PC-9 (cell line): Measurements from ENCODE around the gene NUP50. TPM values are rescaled to one million over a fixed set of nuclear protein-coding genes. Genes with fewer than 3 reads are reported as not detected.
A peak's percentile ranks its signal among the peaks of the same experiment; 100 is the strongest.
"Not testable (repeated sequence)": the region's sequence is repeated elsewhere in the genome, so short reads cannot be mapped to it uniquely, and the experiment has no call there.

Experiments
- BruUV-seq: library from RNA; stranded (reverse); fragments of 400-500 nt; replicated peaks from 2 replicates; lab custom pipeline; 2021; lab: Mats Ljungman, UMichigan
- CTCF ChIA-PET: fragments of 300-600 bp; sonication (Branson Sonifier 250); formaldehyde crosslinking; loops from one replicate; lab custom pipeline; 2022; ENCODE audit warnings: antibody characterized with exemption; lab: Charles Lee
- POLR2A ChIA-PET: fragments of 300-600 bp; sonication (Branson Sonifier 250); formaldehyde crosslinking; loops from one replicate; lab custom pipeline; 2022; ENCODE audit warnings: antibody characterized with exemption; ENCODE audit not compliant: unreplicated experiment; lab: Charles Lee
- DNase-seq, 2 experiments: peaks; one replicate each; pipeline versions ENCODE4 v3.0.0 to v3.0.0-alpha.2; 2015 to 2022; ENCODE audit warnings: mixed read lengths in 1 of 2
- H2AFZ ChIP-seq: fragments of 200-600 bp; sonication (generic); 2 replicates; pipeline ENCODE4 v1.8.1; 2017; ENCODE audit warnings: antibody characterized with exemption
- H3F3A ChIP-seq: fragments of 200-600 bp; sonication (generic); 2 replicates; pipeline ENCODE4 v1.8.1; 2017; ENCODE audit warnings: antibody characterized with exemption, mild to moderate bottlenecking, low read depth; ENCODE audit not compliant: insufficient read depth
- H3K27ac ChIP-seq: fragments of 200-600 bp; sonication (generic); 2 replicates; pipeline ENCODE4 v1.6.1; 2016; ENCODE audit warnings: mixed run types
- H3K27me3 ChIP-seq: fragments of 200-600 bp; sonication (generic); 2 replicates; pipeline ENCODE4 v1.6.1; 2016; ENCODE audit warnings: low read depth, mixed run types; ENCODE audit not compliant: insufficient read depth
- H3K36me3 ChIP-seq: fragments of 200-600 bp; sonication (generic); 2 replicates; pipeline ENCODE4 v1.6.1; 2016; ENCODE audit warnings: low read depth, mixed run types
- H3K4me1 ChIP-seq: fragments of 200-600 bp; sonication (generic); replicated peaks from 2 replicates; pipeline ENCODE4 v1.6.1; 2016; ENCODE audit warnings: mixed run types; ENCODE audit not compliant: insufficient read depth
- H3K4me2 ChIP-seq: fragments of 200-600 bp; sonication (generic); 2 replicates; pipeline ENCODE4 v1.6.1; 2017; ENCODE audit warnings: mixed run types
- H3K4me3 ChIP-seq: fragments of 200-600 bp; sonication (generic); 2 replicates; pipeline ENCODE4 v1.6.1; 2016; ENCODE audit warnings: mixed run types
- H3K79me2 ChIP-seq: fragments of 200-600 bp; sonication (generic); 2 replicates; pipeline ENCODE4 v1.6.1; 2017; ENCODE audit warnings: low read depth, mixed run types
- H3K9me2 ChIP-seq: fragments of 200-600 bp; sonication (generic); 2 replicates; pipeline ENCODE4 v1.8.1; 2017; ENCODE audit warnings: mild to moderate bottlenecking; ENCODE audit not compliant: insufficient read depth
- H3K9me3 ChIP-seq: fragments of 200-600 bp; sonication (generic); 2 replicates; pipeline ENCODE4 v1.8.1; 2016; ENCODE audit warnings: low read depth; ENCODE audit not compliant: insufficient read depth
- H4K20me1 ChIP-seq: fragments of 200-600 bp; sonication (generic); 2 replicates; pipeline ENCODE4 v1.8.1; 2017; ENCODE audit not compliant: insufficient read depth
- CTCF ChIP-seq: fragments of 200-600 bp; sonication (generic); conservative IDR thresholded peaks from 2 replicates; pipeline ENCODE4 v1.6.1; 2017; ENCODE audit warnings: mixed run types, antibody characterized with exemption, mild to moderate bottlenecking, moderate library complexity
- EZH2 ChIP-seq: fragments of 200-600 bp; sonication (generic); IDR thresholded peaks from 2 replicates; pipeline ENCODE4 v1.8.0; 2017; ENCODE audit warnings: antibody characterized with exemption, low read depth
- intact Hi-C: fragments of 100-400 bp; cut with micrococcal nuclease; formaldehyde crosslinking; loops from one replicate; pipeline ENCODE4 v1.10.0; 2022; ENCODE audit not compliant: unreplicated experiment
- total RNA-seq: library from RNA; stranded (reverse); gene quantifications from 2 replicates; pipeline ENCODE4 v1.2.3, GENCODE V29; 2021

The NUP50 gene
- total RNA-seq, 1 experiment from 2014 or later, result 84.0 TPM

GRCh38 chr22:45187891-45188290, 24.2 kb downstream of the NUP50 start:
- Histone ChIP-seq H3K36me3 (peaks cover 9% of the 10 kb centered on the region), H3K4me1 (no peaks in the 10 kb centered on the region), H3K9me2 (no peaks in the 10 kb centered on the region), H3K79me2 (no peaks in the 10 kb centered on the region), H3K4me2 (no peak overlapping the region), H2AFZ (no peak overlapping the region), H3K9me3 (no peaks in the 10 kb centered on the region), H3K27me3 (no peaks in the 10 kb centered on the region), H3F3A (peaks cover 21% of the 10 kb centered on the region; the same call in 1 of the 2 replicates), H4K20me1 (peaks cover 15% of the 10 kb centered on the region), H3K27ac (no peak overlapping the region), H3K4me3 (no peak overlapping the region)
- CTCF ChIA-PET, result no interaction called here
- BruUV-seq, result no TSS peak
- intact Hi-C loops, result no loop called here
- POLR2A ChIA-PET, result no interaction called here
- DNase-seq, result peak in 1 of 2 experiments; percentile 30
- TF ChIP-seq CTCF, result no peak
- no peak for TF ChIP-seq EZH2

DNA sequence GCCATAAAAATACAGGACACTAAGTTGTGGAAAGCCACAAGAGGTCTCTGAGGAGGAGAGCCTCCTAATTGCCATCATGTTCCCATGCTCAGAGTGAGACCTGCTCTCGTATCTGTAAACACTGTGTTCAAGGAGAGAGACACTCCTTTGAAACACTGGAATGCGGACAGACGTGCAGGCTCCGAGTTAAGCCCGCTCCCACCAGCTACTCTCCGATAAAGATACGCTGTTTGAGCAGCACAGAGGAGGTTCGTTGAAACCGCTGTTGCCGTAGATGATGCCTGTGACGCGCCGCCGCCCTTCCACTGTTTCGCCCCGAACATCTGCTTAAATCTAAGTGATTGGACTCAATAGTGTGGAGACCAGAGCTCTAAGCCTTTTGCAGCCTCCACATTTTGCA, 25.1 kb downstream of the NUP50 start:
- Histone ChIP-seq H3K79me2 (no peaks in the 10 kb centered on the region), H2AFZ (no peak overlapping the region), H3K27ac (no peak overlapping the region), H3F3A (peaks cover 21% of the 10 kb centered on the region; the same call in 1 of the 2 replicates), H4K20me1 (peaks cover 15% of the 10 kb centered on the region), H3K4me3 (no peak overlapping the region), H3K36me3 (peaks cover 9% of the 10 kb centered on the region), H3K4me2 (no peak overlapping the region), H3K27me3 (no peaks in the 10 kb centered on the region), H3K9me2 (no peaks in the 10 kb centered on the region), H3K9me3 (no peaks in the 10 kb centered on the region), H3K4me1 (no peaks in the 10 kb centered on the region)
- intact Hi-C loops, result no loop called here
- ChIA-PET POLR2A (no interaction called here), CTCF (interaction anchor here (0.7 kb wide), 1 partner anchor 22 kb away, joined by 4 read pairs; no protein-coding TSS in a partner anchor)
- no TSS peak for BruUV-seq
- TF ChIP-seq EZH2, result no peak
- no peak for TF ChIP-seq CTCF
- no peak for DNase-seq

DNA sequence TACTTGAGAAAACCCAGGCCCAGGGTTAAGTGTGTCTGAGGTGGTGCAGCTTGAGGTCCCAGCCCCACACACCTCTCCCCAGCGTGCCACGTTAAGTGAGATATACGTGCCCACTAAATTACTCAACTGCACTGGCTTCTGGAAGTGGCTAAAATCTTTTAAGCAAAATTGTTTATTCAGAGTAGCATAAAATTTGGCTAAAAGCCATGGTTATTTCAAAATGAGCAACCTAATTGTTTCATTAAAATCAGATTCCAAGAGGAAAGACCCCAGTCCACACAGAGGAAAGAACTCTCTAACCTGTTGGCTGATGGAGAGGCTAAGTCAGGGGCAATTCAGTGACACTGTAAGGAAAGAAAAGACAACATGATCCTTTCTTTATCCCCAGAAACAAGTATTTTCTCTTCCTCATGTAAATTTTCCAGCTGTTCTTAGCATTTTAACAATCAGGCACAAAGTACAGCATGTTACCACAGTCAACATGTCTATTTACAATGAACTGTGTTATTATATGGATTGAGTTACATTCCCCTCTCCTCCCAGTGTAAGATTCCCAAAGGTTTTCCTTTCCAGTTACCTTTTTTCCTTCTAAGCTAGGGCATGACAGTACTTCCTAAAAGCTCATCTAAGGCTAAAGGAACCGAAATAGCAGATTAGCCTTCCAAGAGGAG, 26.6 kb downstream of the NUP50 start:
- H3K9me2 ChIP-seq, result no peaks in the 10 kb centered on the region
- no TSS peak for BruUV-seq
- no peak overlapping the region for H3K4me3 ChIP-seq
- no peaks in the 10 kb centered on the region for H3K27me3 ChIP-seq
- intact Hi-C loops, result no loop called here
- peaks cover 5% of the 10 kb centered on the region for H3K36me3 ChIP-seq
- no peaks in the 10 kb centered on the region for H3K4me1 ChIP-seq
- no peak overlapping the region for H3K27ac ChIP-seq
- no peak overlapping the region for H3K4me2 ChIP-seq
- no peaks in the 10 kb centered on the region for H3K9me3 ChIP-seq
- H4K20me1 ChIP-seq, result peaks cover 15% of the 10 kb centered on the region
- TF ChIP-seq EZH2 (no peak), CTCF (no peak)
- H3K79me2 ChIP-seq, result no peaks in the 10 kb centered on the region
- POLR2A ChIA-PET, result no interaction called here
- H2AFZ ChIP-seq, result no peak overlapping the region
- H3F3A ChIP-seq, result peaks cover 18% of the 10 kb centered on the region; the same call in 1 of the 2 replicates
- CTCF ChIA-PET, result no interaction called here
- peak in 1 of 2 experiments; percentile 20 for DNase-seq

DNA sequence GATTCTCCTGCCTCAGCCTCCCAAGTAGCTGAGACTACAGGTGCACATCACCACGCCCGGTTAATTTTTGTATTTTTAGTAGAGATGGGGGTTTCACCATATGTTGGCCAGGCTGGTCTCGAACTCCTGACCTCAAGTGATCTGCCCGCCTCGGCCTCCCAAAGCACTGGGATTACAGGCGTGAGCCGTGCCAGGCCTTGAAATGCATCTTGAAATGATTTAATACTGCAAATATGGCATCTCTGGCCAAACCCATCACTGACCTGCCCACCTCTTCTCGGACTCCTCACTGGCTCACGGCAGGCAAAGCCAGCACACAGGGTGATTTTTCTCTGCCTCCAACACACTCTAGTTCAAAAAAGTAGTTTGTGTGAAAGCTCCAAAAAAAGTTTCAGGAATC, 28.0 kb downstream of the NUP50 start:
- BruUV-seq, POLR2A ChIA-PET, CTCF ChIA-PET: not testable (repeated sequence)

More for the DNA sequence above, 28.0 kb downstream of the NUP50 start:
- H3K4me2 ChIP-seq, H3K27me3 ChIP-seq, DNase-seq, H3K36me3 ChIP-seq, intact Hi-C loops, H3K4me3 ChIP-seq, H3K27ac ChIP-seq, H4K20me1 ChIP-seq, H3K4me1 ChIP-seq, H2AFZ ChIP-seq, H3K79me2 ChIP-seq, H3K9me3 ChIP-seq, H3K9me2 ChIP-seq: not testable (repeated sequence)
- H3F3A ChIP-seq, result peaks cover 18% of the 10 kb centered on the region; the same call in 1 of the 2 replicates
